Breast epithelium (tissue), 3 donors: ENCODE results near the gene KLK2.

Experiments used
- CTCF ChIP-seq, 3 donors: fragments of 450-650 bp; IDR thresholded peaks; one replicate each; pipeline ENCODE4 v1.5.1; 2016 to 2017; ENCODE audit warnings: antibody characterized with exemption in 3 of 3, mild to moderate bottlenecking in 3 of 3, moderate library complexity in 3 of 3
- POLR2A ChIP-seq: fragments of 450-650 bp; IDR thresholded peaks from one replicate; pipeline ENCODE4 v1.6.1; 2016; ENCODE audit warnings: antibody characterized with exemption, mild to moderate bottlenecking, moderate library complexity
- POLR2AphosphoS5 ChIP-seq, 3 donors: sonication (generic); formaldehyde crosslinking; IDR thresholded peaks; one replicate each; pipeline ENCODE4 v1.6.1; 2017; ENCODE audit warnings: antibody characterized with exemption in 3 of 3

DNA sequence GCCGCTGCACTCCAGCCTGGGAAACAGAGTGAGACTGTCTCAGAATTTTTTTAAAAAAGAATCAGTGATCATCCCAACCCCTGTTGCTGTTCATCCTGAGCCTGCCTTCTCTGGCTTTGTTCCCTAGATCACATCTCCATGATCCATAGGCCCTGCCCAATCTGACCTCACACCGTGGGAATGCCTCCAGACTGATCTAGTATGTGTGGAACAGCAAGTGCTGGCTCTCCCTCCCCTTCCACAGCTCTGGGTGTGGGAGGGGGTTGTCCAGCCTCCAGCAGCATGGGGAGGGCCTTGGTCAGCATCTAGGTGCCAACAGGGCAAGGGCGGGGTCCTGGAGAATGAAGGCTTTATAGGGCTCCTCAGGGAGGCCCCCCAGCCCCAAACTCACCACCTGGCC, at the start of gene KLK2:
- TF ChIP-seq POLR2A (no peak), CTCF (IDR thresholded peaks at IDR 0.05) (no peak), POLR2AphosphoS5 (IDR thresholded peaks at IDR 0.05) (no peak)
